HEK293 (cell line): ENCODE results near the gene OAT.

ENCODE experiments used
- CTCF ChIA-PET: fragments of 350-600 bp; formaldehyde crosslinking; extraction: SDS; loops from one replicate; lab custom pipeline; 2021; ENCODE audit warnings: antibody characterized with exemption; lab: Yijun Ruan, JAX
- POLR2A ChIA-PET: fragments of 300-600 bp; formaldehyde crosslinking; extraction: SDS; loops from one replicate; lab custom pipeline; 2020; ENCODE audit warnings: antibody characterized with exemption, inconsistent platforms; lab: Yijun Ruan, JAX
- H3K27ac ChIP-seq: fragments of 200-500 bp; sonication (Bioruptor generic); 2 replicates; pipeline ENCODE4 v1.5.1; 2014; ENCODE audit warnings: low read depth, low read length, control low read depth, inconsistent platforms; ENCODE audit errors: extremely low read depth
- H3K36me3 ChIP-seq, 2 experiments: fragments of 200-500 bp in 1 of 2; sonication (Bioruptor generic) in 1 of 2; 1 replicate in 1 of 2; 2 replicates in 1 of 2; pipeline ENCODE4 v1.5.1; 2014 to 2017; ENCODE audit warnings: inconsistent platforms in 2 of 2, low read length in 2 of 2; ENCODE audit not compliant: control insufficient read depth in 2 of 2, insufficient read depth in 1 of 2
- H3K4me1 ChIP-seq: fragments of 200-500 bp; sonication (Bioruptor generic); 2 replicates; pipeline ENCODE4 v1.5.1; 2014; ENCODE audit warnings: mild to moderate bottlenecking, low read length, inconsistent platforms; ENCODE audit not compliant: control insufficient read depth, insufficient read depth
- H3K4me3 ChIP-seq: 2 replicates; pipeline ENCODE4 v1.5.1; 2011; ENCODE audit warnings: low read depth, mild to moderate bottlenecking, control low read depth, low read length, moderate library complexity
- H3K9me3 ChIP-seq: fragments of 200-500 bp; sonication (Bioruptor generic); 2 replicates; pipeline ENCODE4 v1.5.1; 2014; ENCODE audit warnings: low read depth, low read length, inconsistent platforms; ENCODE audit not compliant: control insufficient read depth, insufficient read depth
- BCL11A ChIP-seq: fragments of 450-650 bp; formaldehyde crosslinking; IDR thresholded peaks from 2 replicates; pipeline ENCODE4 v1.5.1; 2016; ENCODE audit warnings: low read depth, missing biosample characterization, missing genetic modification characterization
- GFI1B ChIP-seq: fragments of 450-650 bp; formaldehyde crosslinking; IDR thresholded peaks from 2 replicates; pipeline ENCODE4 v1.5.1; 2016; ENCODE audit warnings: missing biosample characterization, missing genetic modification characterization
- GLIS1 ChIP-seq: fragments of 450-650 bp; formaldehyde crosslinking; IDR thresholded peaks from 2 replicates; pipeline ENCODE4 v1.5.1; 2016; ENCODE audit warnings: missing biosample characterization, missing genetic modification characterization
- GLIS2 ChIP-seq: fragments of 450-650 bp; formaldehyde crosslinking; IDR thresholded peaks from 2 replicates; pipeline ENCODE4 v1.5.1; 2016; ENCODE audit warnings: missing biosample characterization, missing genetic modification characterization
- KLF16 ChIP-seq: fragments of 450-650 bp; formaldehyde crosslinking; IDR thresholded peaks from 2 replicates; pipeline ENCODE4 v1.5.1; 2017; ENCODE audit warnings: missing biosample characterization, missing genetic modification characterization
- MZF1 ChIP-seq: fragments of 450-650 bp; formaldehyde crosslinking; IDR thresholded peaks from 2 replicates; pipeline ENCODE4 v1.5.1; 2017; ENCODE audit warnings: missing biosample characterization, missing genetic modification characterization, borderline replicate concordance
- SETDB1 ChIP-seq: IDR thresholded peaks from one replicate; pipeline ENCODE4 v1.6.1; 2017; ENCODE audit warnings: mild to moderate bottlenecking, low read length, moderate library complexity, mixed read lengths; ENCODE audit not compliant: insufficient read length
- ZNF211 ChIP-seq: fragments of 450-650 bp; formaldehyde crosslinking; IDR thresholded peaks from 2 replicates; pipeline ENCODE4 v1.5.1; 2016; ENCODE audit warnings: low read depth, missing biosample characterization, missing genetic modification characterization
- ZNF214 ChIP-seq: fragments of 450-650 bp; formaldehyde crosslinking; IDR thresholded peaks from 2 replicates; pipeline ENCODE4 v1.5.1; 2017; ENCODE audit warnings: missing biosample characterization, mild to moderate bottlenecking, missing genetic modification characterization, borderline replicate concordance
- ZNF433 ChIP-seq: fragments of 450-650 bp; formaldehyde crosslinking; IDR thresholded peaks from 2 replicates; pipeline ENCODE4 v1.5.1; 2016; ENCODE audit warnings: missing biosample characterization, missing genetic modification characterization, low read depth
- ZNF501 ChIP-seq: fragments of 450-650 bp; formaldehyde crosslinking; IDR thresholded peaks from 2 replicates; pipeline ENCODE4 v1.5.1; 2016; ENCODE audit warnings: missing biosample characterization, missing genetic modification characterization
- ZNF600 ChIP-seq: fragments of 450-650 bp; formaldehyde crosslinking; IDR thresholded peaks from 2 replicates; pipeline ENCODE4 v1.5.1; 2016; ENCODE audit warnings: missing biosample characterization, missing genetic modification characterization
- ZNF76 ChIP-seq: fragments of 450-650 bp; formaldehyde crosslinking; IDR thresholded peaks from 2 replicates; pipeline ENCODE4; 2016; ENCODE audit warnings: low read depth, missing biosample characterization, missing genetic modification characterization, borderline replicate concordance
- ZSCAN23 ChIP-seq: fragments of 450-650 bp; formaldehyde crosslinking; IDR thresholded peaks from 2 replicates; pipeline ENCODE4 v1.5.1; 2016; ENCODE audit warnings: missing biosample characterization, missing genetic modification characterization
- TF ChIP-seq, protein P1 (sequence below): fragments of 450-650 bp; formaldehyde crosslinking; IDR thresholded peaks from 2 replicates; pipeline ENCODE4 v1.5.1; 2016; ENCODE audit warnings: missing biosample characterization, missing genetic modification characterization, borderline replicate concordance
- TF ChIP-seq, protein P2 (sequence below): fragments of 450-650 bp; IDR thresholded peaks from 2 replicates; pipeline ENCODE4 v1.5.1; 2018; ENCODE audit warnings: missing biosample characterization, mild to moderate bottlenecking, missing genetic modification characterization
- TF ChIP-seq, protein P3 (sequence below): fragments of 450-650 bp; formaldehyde crosslinking; IDR thresholded peaks from 2 replicates; pipeline ENCODE4 v1.5.1; 2016; ENCODE audit warnings: missing biosample characterization, missing genetic modification characterization
- TF ChIP-seq, protein P4 (sequence below): fragments of 450-650 bp; formaldehyde crosslinking; IDR thresholded peaks from 2 replicates; pipeline ENCODE4 v1.5.1; 2017; ENCODE audit warnings: missing biosample characterization, missing genetic modification characterization
- TF ChIP-seq, protein P5 (sequence below): fragments of 450-650 bp; formaldehyde crosslinking; IDR thresholded peaks from 2 replicates; pipeline ENCODE4 v1.5.1; 2016; ENCODE audit warnings: missing biosample characterization, missing genetic modification characterization

OAT gene

DNA sequence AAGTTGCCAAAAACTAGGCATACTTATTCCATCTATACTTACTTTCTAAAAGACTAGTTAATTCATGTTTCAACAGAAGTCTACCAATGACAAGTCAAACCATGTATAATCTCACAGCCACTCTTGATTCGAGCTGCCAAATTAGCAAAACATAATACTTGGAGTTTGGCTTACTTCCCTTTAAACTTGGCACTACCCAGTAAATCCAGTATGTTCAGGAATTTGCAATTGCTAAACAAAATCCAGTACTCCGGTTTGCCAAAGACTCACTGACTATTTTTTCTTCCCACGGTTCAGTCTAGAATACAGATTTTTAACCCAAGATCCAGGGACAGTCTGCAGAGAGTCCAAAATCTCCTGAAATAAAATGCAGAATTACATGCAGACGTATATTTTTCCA is 4.6 kb downstream of the OAT start:
- no peaks in the 10 kb centered on the region for H3K9me3 ChIP-seq
- ChIA-PET CTCF (interaction anchor here (0.6 to 4.4 kb wide), 4 partner anchors 10 to 553 kb away, joined by 3 to 22 read pairs (median 4); no protein-coding TSS in a partner anchor), POLR2A (interaction anchor here (0.7 to 1.3 kb wide), 3 partner anchors 19 to 299 kb away, joined by 3 to 7 read pairs (median 3); partner anchors contain the start of gene LHPP)
- peaks cover 12% of the 10 kb centered on the region for H3K4me1 ChIP-seq
- H3K27ac ChIP-seq: no peak overlapping the region
- peaks cover 30 to 55% of the 10 kb centered on the region in 2 experiments; a peak in 2 of 3 replicates for H3K36me3 ChIP-seq
- no peak overlapping the region for H3K4me3 ChIP-seq
- TF ChIP-seq ZNF433 (tag by site-specific recombination): no peak
- peak; percentile 69; the same call in 1 of the 2 replicates for TF ChIP-seq ZNF600 (tag by site-specific recombination)
- TF ChIP-seq, all 188 proteins: peak for 1

DNA sequence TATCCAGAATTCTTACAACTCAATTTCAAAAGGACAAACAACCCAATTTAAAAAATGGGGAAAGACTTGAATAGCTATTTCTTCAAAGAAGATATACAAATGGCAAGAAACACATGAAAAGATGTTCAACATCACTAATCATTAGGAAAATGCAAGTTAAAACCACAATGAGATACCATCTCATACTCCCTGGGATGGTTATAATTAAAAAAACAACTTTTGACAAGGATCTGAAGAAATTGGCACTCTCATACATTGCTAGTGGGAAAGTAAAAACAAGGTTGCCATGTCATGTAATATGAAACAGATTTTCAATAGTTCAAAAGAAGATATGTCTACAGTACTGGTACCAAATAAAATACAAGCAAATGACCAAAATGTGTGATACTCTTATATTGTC is 9.0 kb downstream of the OAT start:
- POLR2A ChIA-PET: no interaction called here
- Histone ChIP-seq H3K27ac (no peak overlapping the region), H3K36me3 (peaks cover 55 to 90% of the 10 kb centered on the region in 2 experiments), H3K9me3 (no peaks in the 10 kb centered on the region), H3K4me1 (peaks cover 2% of the 10 kb centered on the region; the same call in 1 of the 2 replicates), H3K4me3 (no peak overlapping the region)
- TF ChIP-seq, protein P1, sequence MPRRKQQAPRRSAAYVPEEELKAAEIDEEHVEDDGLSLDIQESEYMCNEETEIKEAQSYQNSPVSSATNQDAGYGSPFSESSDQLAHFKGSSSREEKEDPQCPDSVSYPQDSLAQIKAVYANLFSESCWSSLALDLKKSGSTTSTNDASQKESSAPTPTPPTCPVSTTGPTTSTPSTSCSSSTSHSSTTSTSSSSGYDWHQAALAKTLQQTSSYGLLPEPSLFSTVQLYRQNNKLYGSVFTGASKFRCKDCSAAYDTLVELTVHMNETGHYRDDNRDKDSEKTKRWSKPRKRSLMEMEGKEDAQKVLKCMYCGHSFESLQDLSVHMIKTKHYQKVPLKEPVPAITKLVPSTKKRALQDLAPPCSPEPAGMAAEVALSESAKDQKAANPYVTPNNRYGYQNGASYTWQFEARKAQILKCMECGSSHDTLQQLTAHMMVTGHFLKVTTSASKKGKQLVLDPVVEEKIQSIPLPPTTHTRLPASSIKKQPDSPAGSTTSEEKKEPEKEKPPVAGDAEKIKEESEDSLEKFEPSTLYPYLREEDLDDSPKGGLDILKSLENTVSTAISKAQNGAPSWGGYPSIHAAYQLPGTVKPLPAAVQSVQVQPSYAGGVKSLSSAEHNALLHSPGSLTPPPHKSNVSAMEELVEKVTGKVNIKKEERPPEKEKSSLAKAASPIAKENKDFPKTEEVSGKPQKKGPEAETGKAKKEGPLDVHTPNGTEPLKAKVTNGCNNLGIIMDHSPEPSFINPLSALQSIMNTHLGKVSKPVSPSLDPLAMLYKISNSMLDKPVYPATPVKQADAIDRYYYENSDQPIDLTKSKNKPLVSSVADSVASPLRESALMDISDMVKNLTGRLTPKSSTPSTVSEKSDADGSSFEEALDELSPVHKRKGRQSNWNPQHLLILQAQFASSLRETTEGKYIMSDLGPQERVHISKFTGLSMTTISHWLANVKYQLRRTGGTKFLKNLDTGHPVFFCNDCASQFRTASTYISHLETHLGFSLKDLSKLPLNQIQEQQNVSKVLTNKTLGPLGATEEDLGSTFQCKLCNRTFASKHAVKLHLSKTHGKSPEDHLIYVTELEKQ (tag by site-specific recombination): no peak
- TF ChIP-seq ZNF214 (tag by site-specific recombination) (no peak), ZSCAN23 (tag by site-specific recombination) (no peak), GLIS1 (tag by site-specific recombination) (no peak), MZF1 (tag by site-specific recombination) (no peak), BCL11A (tag by site-specific recombination) (no peak), GFI1B (no peak), SETDB1 (no peak), ZNF211 (tag by site-specific recombination) (no peak), KLF16 (no peak), ZNF501 (tag by site-specific recombination) (no peak), ZNF76 (no peak), GLIS2 (tag by site-specific recombination) (no peak)
- TF ChIP-seq, protein P2, sequence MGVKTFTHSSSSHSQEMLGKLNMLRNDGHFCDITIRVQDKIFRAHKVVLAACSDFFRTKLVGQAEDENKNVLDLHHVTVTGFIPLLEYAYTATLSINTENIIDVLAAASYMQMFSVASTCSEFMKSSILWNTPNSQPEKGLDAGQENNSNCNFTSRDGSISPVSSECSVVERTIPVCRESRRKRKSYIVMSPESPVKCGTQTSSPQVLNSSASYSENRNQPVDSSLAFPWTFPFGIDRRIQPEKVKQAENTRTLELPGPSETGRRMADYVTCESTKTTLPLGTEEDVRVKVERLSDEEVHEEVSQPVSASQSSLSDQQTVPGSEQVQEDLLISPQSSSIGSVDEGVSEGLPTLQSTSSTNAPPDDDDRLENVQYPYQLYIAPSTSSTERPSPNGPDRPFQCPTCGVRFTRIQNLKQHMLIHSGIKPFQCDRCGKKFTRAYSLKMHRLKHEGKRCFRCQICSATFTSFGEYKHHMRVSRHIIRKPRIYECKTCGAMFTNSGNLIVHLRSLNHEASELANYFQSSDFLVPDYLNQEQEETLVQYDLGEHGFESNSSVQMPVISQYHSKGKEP (tag by site-specific recombination): no peak
- TF ChIP-seq, protein P3, sequence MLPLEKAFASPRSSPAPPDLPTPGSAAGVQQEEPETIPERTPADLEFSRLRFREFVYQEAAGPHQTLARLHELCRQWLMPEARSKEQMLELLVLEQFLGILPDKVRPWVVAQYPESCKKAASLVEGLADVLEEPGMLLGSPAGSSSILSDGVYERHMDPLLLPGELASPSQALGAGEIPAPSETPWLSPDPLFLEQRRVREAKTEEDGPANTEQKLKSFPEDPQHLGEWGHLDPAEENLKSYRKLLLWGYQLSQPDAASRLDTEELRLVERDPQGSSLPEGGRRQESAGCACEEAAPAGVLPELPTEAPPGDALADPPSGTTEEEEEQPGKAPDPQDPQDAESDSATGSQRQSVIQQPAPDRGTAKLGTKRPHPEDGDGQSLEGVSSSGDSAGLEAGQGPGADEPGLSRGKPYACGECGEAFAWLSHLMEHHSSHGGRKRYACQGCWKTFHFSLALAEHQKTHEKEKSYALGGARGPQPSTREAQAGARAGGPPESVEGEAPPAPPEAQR: no peak
- TF ChIP-seq, protein P4, sequence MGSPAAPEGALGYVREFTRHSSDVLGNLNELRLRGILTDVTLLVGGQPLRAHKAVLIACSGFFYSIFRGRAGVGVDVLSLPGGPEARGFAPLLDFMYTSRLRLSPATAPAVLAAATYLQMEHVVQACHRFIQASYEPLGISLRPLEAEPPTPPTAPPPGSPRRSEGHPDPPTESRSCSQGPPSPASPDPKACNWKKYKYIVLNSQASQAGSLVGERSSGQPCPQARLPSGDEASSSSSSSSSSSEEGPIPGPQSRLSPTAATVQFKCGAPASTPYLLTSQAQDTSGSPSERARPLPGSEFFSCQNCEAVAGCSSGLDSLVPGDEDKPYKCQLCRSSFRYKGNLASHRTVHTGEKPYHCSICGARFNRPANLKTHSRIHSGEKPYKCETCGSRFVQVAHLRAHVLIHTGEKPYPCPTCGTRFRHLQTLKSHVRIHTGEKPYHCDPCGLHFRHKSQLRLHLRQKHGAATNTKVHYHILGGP (tag by site-specific recombination): no peak
- TF ChIP-seq, protein P5, sequence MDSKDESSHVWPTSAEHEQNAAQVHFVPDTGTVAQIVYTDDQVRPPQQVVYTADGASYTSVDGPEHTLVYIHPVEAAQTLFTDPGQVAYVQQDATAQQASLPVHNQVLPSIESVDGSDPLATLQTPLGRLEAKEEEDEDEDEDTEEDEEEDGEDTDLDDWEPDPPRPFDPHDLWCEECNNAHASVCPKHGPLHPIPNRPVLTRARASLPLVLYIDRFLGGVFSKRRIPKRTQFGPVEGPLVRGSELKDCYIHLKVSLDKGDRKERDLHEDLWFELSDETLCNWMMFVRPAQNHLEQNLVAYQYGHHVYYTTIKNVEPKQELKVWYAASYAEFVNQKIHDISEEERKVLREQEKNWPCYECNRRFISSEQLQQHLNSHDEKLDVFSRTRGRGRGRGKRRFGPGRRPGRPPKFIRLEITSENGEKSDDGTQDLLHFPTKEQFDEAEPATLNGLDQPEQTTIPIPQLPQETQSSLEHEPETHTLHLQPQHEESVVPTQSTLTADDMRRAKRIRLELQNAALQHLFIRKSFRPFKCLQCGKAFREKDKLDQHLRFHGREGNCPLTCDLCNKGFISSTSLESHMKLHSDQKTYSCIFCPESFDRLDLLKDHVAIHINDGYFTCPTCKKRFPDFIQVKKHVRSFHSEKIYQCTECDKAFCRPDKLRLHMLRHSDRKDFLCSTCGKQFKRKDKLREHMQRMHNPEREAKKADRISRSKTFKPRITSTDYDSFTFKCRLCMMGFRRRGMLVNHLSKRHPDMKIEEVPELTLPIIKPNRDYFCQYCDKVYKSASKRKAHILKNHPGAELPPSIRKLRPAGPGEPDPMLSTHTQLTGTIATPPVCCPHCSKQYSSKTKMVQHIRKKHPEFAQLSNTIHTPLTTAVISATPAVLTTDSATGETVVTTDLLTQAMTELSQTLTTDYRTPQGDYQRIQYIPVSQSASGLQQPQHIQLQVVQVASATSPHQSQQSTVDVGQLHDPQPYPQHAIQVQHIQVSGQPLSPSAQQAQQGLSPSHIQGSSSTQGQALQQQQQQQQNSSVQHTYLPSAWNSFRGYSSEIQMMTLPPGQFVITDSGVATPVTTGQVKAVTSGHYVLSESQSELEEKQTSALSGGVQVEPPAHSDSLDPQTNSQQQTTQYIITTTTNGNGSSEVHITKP (tag by site-specific recombination): no peak
- CTCF ChIA-PET: interaction anchor here (0.6 to 1.3 kb wide), 3 partner anchors 21 to 695 kb away, joined by 3 to 4 read pairs (median 4); no protein-coding TSS in a partner anchor
